Nucleus accumbens (tissue), 56 donors: ENCODE results near the gene LOC101059915.
"Not testable (repeated sequence)": the region's sequence is repeated elsewhere in the genome, so short reads cannot be mapped to it uniquely, and the experiment has no call there.

ENCODE experiments used
- DNase-seq, 56 donors: peaks; one replicate each; lab custom pipeline; 2025; lab: John Stamatoyannopoulos, UW

LOC101059915 gene

DNA sequence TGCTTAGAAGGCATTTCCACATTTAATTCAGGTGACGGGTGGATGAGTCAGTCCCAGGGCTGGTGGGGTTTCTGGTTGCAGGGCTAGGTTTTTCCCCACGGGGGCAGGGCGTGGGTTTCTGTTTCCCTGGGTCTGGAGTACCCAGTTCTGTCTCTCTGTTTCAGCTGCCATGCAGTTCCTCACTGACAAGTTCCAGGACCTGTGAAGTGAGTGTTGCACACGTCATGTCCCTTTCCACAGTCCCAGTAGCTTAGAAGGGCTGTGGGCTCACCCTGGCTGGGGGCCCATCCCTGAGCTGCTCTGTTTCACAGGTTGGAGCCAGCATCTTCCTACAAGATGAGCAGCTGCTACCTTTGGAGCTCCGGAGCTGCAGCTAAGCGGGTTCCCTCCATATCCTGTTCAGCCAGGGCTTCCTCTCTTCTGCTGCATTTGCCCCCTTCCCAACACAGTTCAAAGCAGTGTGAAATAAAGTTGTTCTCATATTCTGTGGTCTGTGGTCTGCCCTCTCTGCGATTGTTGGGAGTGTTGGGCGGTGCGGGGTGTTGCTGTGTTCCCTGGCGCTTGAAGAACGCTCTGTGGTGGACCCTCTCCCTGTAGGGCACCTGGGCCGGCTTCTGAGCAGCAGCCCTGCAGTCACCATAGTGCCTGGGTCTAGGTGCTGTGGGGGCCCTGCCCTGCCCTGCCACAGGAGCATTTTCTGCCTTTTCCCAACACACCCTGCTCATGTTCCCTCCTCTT lies 3.9 kb downstream of the LOC101059915 start:
- DNase-seq, result no peak

DNA sequence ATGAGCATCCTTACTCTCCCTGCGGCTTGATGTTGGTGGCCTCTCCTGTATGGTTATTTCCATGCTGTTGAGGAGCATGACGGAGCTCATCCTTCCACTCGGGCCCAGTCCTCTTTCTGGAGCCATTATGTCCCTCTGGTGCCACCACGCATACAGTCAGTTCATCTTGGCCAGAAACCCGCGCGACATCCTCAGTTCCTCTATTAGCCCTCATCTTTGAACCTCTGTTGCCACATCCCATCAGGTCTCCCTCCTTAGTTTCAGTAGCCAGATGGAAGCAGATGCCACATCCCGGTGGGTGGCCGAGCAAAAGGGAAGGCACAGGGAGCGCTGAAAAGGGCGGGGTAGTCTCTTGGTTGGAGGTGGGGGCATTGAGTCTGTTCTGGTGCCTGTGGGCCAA lies 4.6 kb downstream of the LOC101059915 start:
- no peak for DNase-seq

DNA sequence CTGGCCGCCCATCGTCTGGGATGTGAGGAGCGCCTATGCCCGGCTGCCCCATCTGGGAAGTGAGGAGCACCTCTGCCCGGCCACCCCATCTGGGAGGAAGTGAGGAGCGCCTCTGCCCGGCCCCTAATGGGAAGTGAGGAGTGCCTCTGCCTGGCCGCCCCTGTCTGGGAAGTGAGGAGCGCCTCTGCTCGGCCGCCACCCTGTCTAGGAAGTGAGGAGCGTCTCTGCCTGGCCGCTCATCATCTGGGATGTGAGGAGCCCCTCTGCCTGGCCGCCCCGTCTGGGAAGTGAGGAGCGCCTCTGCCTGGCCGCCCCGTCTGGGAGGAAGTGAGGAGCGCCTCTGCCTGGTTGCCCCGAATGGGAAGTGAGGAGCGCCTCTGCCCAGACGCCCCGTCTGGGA lies 8.3 kb downstream of the LOC101059915 start:
- DNase-seq, result not testable (repeated sequence)

DNA sequence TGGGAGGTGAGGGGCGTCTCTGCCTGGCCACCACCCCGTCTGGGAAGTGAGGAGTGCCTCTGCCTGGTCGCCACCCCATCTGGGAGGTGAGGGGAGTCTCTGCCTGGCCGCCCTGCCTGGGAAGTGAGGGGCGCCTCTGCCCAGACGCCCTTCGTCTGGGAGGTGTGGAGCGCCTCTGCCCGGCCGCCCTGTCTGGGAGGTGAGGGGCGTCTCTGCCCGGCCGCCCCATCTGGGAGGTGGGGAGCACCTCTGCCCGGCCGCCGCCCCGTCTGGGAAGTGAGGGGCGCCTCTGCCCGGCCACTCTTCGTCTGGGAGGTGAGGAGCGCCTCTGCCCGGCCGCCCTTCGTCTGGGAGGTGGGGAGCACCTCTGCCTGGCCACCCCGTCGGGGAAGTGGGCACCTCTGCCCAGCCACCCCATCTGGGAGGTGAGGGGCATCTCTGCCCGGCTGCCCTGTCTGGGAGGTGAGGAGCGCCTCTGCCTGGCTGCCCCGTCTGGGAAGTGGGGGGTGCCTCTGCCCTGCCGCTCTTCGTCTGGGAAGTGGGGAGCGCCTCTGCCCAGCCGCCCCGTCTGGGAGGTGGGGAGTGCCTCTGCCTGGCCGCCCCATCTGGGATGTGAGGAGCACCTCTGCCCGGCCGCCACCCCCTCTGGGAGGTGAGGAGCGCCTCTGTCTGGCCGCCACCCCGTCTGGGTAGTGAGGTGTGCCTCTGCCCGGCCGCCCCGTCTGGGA lies 8.9 kb downstream of the LOC101059915 start:
- not testable (repeated sequence) for DNase-seq

DNA sequence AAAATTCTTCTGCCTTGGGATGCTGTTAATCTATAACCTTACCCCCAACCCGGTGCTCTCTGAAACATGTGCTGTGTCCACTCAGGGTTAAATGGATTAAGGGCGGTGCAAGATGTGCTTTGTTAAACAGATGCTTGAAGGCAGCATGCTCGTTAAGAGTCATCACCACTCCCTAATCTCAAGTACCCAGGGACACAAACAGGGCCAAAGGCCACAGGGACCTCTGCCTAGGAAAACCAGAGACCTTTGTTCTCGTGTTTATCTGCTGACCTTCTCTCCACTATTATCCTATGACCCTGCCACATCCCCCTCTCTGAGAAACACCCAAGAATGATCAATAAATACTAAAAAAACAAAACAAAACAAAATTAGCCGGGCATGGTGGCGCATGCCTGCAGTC lies 9.8 kb downstream of the LOC101059915 start:
- DNase-seq, result not testable (repeated sequence)

DNA sequence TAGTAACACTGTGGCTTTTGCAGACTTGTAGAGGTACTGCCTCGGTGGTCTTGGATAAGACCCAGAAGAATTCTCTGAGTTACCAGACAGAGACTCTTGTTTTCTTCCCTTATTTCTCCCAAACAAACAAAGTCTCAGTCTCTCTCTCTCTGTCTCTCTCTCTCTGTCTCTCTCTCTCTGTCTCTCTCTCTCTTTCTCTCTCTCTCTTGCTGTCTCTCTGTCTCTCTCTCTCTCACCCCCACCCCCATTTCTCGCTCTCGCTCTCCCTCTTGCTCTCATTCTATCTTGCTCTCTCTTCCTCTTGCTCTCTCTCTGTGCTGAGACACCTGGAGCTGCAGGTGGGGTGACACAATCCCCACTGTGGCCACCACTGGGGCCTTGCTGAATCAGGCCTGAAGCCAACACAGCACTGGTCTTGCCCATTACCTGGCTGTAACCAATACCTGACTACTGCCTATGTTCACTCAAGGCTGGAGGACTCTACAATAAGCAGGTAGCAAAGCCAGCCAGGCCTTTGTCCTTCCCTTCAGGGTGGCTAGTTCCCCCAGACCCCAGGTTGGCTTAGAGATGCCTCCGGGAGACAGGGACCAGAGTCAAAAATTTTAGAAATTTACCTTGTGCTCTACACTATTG lies 12.3 kb downstream of the LOC101059915 start:
- DNase-seq, result no peak

DNA sequence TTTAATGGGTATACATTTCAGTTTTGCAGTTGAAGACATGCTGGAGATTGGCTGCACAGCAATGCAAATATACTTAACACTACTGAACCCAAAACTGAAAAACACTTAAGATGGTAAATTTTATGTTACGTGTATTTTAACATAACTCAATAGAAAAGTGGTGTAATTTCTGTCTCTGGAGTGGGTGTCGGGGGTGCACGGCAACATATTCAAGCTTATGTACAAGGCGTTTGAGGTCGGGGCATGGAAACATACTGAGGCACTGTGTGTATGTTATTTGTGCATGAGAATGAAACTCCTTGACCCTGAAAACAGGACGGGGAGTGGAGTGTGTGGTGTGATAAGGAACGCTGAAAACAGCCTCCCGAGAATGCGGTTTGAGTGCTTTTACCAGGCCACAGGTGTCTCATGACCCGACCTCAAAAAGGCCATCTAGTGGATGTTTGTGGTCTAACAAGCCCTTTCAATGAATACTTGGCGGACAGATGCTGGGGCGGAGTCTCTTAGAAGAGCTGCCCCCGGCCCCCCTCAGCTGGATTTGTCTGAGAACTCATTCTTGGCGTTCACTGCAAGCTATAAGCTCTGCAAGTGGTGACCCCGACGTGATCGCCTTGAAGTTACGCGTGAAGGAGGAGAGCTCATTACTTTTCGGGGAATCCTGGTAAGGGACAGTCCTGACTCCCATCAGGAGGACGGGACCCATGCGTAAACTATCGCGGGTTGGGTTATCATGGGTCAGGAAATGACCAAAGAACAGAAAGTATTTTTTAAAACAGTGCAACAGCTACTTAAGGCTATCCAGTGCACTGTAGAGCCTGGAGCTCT lies 29.5 kb downstream of the LOC101059915 start:
- DNase-seq, result not testable (repeated sequence)

DNA sequence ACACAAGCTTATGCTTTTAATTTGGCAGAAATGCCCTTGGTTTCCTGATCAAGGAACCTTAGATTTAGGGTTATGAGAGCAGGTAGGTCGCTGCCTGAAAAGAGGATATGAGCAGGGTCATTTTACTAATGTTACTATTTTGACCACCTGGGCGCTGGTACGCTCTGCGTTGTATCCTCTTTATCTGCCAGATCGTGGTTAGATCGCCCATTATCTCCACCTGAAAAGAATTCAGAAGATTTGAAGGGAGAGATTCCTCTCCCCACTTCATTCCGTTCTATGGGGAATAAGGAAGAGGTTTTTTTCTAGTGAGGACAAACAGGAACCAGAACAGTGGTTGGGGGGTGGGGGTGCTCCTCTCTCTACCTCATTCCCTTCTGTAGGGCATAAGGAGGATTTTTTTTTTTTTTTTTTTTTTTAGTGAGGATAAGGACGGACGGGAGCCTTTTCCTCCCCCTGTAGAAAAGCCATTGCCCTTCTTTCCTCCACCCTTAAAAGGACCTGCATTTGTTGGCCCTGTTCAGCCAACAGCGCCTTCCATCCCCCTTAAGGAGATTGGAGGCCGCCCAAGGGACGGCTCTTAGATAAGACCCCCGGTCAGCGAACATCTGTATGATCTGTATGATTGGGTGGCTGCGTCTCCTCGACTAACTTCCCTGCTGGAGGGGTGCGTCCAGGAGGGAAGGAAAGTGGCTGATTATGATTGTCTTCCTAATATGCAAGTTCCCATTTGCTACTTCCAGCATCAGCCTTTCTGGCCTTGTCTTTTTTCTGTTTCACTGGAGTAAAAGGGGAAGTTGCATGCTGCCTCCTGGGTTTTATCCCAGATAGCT lies 30.3 kb downstream of the LOC101059915 start:
- not testable (repeated sequence) for DNase-seq

DNA sequence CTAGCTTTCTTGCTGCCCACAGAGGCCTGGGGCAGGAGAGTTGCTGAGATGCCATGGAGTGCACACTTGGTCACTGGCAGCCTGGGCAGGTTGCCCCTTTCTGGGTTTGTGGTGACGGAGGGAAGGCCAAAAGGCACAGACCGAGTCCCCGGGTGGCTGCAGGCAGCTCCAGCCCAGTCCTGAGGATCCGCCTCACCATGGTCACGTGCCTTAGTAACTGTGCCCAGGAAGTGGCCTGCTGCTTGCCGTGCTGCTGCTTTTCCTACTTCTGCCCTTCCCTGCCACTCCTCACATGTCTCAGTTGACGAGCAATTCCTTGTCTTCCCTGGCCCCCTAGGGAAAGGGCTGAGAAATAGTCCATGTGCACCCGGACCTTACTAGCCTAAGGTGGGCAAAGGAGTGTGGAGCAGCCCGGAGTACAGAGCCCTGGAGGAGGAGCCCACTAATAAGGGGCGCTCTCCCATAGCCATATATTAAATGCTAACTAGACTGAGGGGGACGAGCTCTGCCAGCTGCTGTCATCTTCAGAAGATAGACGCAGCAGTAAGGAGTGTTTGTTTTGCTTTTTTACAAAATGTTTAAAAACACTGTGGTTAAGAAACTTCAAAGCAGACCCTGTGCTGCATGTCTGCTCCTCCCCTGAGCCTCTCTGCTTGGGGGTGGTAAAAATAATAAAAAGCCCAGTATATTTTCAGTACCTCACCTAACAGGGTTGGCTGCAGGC lies 31.1 kb downstream of the LOC101059915 start:
- not testable (repeated sequence) for DNase-seq

DNA sequence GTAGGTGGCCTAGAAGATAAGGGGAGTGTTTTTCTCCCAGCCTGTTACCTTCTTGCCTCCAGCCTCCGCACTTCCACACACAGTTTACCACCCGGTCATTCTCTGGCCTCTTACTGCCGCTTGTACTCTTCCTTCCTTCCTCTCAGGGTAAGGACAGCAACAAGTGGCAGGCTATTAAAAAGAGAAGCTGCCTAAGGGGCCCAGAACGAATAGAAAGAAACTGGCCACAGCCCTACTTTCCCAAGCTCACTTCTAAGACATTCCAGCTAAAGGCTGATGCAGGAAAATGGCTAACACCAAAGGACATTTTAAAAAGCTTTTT lies 31.6 kb downstream of the LOC101059915 start:
- not testable (repeated sequence) for DNase-seq

DNA sequence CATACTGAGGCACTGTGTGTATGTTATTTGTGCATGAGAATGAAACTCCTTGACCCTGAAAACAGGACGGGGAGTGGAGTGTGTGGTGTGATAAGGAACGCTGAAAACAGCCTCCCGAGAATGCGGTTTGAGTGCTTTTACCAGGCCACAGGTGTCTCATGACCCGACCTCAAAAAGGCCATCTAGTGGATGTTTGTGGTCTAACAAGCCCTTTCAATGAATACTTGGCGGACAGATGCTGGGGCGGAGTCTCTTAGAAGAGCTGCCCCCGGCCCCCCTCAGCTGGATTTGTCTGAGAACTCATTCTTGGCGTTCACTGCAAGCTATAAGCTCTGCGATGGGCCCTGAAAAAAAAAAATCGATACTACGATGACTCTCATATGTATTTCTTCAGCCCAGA lies 35.5 kb downstream of the LOC101059915 start:
- DNase-seq, result not testable (repeated sequence)

DNA sequence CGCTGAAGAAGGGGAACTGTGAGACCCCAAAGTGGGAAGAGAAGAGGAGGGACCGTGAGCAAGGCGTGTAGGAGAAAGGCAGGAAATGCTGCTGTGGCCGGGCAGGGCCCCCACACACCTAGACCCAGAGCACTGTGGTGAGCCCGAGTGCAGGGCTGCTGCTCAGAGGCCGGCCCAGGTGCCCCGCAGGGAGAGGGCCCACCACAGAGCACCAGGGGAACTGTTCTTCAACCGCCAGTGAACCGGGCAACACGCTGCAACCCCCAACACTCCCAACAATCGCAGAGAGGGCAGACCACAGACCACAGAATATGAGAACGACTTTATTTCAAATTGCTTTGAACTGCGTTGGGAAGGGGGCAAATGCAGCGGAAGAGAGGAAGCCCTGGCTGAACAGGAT lies 46.7 kb downstream of the LOC101059915 start:
- DNase-seq, result not testable (repeated sequence)

DNA sequence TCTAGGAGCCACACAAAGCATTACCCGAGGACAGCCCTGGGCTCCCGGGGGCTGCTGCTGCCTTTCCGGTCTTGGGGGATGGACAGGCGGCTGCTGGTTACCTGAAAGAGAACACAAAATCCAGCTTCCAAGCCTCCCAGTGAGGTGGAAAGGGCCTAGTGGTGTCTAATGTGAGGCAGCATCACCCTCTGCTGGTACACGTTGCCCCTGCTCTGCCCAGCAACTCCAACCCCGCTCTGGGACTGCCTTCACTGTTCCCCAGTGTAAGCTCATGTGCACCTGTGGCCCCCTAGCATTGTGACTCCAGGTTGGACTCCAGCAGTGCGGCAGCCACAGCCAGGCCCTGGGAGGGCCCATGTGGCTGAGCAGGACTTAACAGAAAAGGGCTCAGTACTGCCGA lies 48.2 kb downstream of the LOC101059915 start:
- DNase-seq, result not testable (repeated sequence)

DNA sequence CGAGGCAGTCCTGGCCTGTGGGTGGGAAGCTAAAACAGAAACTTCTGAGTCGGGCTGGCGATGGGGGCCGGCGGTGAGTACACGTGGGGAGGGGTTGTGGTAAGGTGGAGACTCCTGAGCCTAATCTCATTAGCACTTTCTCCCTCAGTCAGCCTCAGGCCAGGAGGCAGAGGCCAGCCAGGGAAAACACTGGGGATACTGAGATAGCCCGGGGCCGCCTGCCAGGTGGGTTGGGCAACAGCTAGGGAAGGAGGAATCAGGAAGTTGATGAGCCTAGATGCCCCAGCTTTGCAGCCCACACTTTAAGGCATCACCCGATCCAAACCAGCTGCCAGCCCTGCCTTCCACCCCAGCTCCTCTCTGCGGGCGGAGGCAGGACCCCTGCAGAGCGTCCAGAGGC lies 49.0 kb downstream of the LOC101059915 start:
- DNase-seq, result not testable (repeated sequence)

DNA sequence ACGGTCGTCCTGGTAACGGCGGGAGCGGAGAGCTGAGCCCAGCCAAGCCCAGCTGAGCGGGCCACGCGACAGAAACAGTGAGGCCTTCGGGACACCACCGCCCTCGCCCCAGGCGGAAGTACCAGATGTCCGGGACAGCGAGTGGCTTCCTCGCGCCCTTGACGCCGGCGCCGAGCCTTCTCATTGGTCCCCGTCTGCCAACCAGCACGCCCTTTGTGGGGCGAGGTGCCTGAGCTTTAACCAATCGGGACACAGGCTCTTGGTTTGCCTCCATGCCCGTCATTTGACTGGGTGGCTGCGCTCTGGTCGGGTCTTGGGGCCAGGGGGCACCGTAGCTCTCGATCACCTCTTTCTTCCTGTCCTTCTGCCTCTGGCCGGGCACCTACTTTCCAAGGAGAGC lies 50.8 kb downstream of the LOC101059915 start, which contains the start of gene CXorf49:
TSS of gene CXorf49 (minus strand) at position 101 of the 400 bp plus-strand sequence. CDS start 134 bp downstream, outside the sequence.
- not testable (repeated sequence) for DNase-seq

DNA sequence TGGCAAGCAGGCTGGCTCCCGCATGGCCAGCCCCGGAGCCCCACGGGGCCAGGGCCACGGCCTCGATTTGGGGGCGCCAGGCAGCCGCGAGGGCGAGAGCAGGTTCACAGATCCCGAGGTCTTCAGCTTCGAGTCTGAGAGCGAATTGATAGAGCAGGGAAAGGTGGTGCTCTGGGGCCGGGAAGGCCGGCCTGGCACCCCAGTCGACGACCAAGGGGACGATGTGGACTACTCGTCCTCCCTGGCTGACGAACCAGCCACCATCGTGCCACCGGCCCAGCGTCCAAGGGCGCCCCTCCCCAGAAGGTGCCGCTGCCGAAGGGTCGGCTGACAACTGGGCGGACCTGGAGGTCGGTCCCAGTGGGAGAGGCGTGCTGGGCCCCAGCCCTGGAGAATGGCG lies 51.8 kb downstream of the LOC101059915 start:
- not testable (repeated sequence) for DNase-seq

DNA sequence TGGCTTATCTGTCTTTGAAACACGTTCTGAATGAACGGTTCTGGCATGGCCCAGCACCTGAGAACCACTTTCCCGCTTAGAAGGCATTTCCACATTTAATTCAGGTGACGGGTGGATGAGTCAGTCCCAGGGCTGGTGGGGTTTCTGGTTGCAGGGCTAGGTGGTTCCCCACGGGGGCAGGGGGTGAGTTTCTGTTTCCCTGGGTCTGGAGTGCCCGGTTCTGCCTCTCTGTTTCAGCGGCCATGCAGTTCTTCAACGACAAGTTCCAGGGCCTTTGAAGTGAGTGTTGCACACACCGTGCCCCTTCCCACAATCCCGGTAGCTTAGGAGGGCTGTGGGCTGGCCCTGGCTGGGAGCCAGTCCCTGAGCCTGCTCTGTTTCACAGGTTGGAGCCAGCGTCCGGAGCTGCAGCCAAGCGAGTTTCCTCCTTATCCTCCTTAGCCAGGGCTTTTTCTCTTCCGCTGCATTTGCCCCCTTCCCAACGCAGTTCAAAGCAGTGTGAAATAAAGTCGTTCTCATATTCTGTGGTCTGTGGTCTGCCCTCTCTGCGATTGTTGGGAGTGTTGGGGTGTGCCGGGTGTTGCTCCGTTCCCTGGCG lies 53.0 kb downstream of the LOC101059915 start:
- not testable (repeated sequence) for DNase-seq
